Measurements from ENCODE around the gene MARCO.

Gene MARCO

DNA sequence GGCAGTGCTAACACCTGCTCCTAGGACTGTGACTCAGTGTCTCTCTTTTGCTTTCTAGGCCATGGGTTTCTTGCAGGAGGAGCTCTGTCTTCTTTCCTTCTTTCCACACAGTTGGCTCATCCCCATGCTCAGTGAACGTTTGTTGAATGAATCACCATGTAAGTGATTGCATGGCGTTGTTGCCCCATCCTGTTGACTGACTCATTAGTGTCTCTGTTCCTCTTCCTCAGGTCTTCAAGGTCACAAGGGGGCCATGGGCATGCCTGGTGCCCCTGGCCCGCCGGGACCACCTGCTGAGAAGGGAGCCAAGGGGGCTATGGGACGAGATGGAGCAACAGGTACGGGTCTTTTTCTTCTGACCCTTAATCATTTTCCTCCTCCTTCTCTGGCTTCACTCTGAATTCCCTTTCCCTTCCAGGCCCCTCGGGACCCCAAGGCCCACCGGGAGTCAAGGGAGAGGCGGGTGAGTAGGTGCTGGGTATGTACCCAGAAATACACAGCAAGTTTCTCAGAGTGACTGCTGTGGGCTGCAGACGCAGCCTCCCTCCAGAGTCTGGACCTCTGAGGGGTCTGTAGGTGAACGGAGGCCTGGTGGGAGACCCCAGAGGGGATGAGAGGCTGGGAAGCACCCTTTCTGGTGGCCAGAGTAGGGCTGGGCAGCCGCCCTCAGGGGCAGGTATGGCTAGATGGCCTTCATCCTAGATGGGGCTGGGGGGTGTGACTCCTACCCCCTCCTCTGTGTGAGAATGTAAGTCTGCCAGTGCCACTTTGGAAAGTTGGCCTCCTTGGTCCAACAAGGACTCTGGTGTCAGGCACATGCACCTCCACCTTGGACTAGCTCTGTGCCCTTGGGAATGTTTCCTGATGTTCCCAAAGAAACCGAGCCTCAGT, 32.4 kb downstream of the MARCO start:
- no peak overlapping the region for H2BK15ac ChIP-seq (ENCODE audit: low read length)
- H2BK5ac ChIP-seq (ENCODE audit: low read length), result no peak overlapping the region
- no peak overlapping the region for H3K14ac ChIP-seq (ENCODE audit: low read length)
- no peak overlapping the region for H3K4me3 ChIP-seq (ENCODE audit: low read length in 2 of 2)
- H3K18ac ChIP-seq (ENCODE audit: low read length), result peak overlapping the region; percentile 35
- peak overlapping the region; percentile 25 for H2BK12ac ChIP-seq (ENCODE audit: low read length)
- H3K36me3 ChIP-seq (replicated peaks in 1 of 2; ENCODE audit: control insufficient read depth in 2 of 2, insufficient read depth in 2 of 2, low read length in 2 of 2), result no peaks in the 10 kb centered on the region
- H3K9me3 ChIP-seq (replicated peaks in 1 of 2; ENCODE audit: control insufficient read depth in 2 of 2, insufficient read depth in 1 of 2, low read depth in 1 of 2, low read length in 2 of 2), result no peaks in the 10 kb centered on the region
- H3K9ac ChIP-seq (ENCODE audit: low read depth, low read length, poor library complexity), result no peak overlapping the region
- no peak overlapping the region for H4K91ac ChIP-seq (ENCODE audit: low read depth, low read length, poor library complexity)
- no peaks in the 10 kb centered on the region for H3K27me3 ChIP-seq (ENCODE audit: control insufficient read depth in 3 of 3, insufficient read depth in 3 of 3, low read depth in 1 of 3, low read length in 3 of 3)
- H3K4ac ChIP-seq (ENCODE audit: low read length), result no peak overlapping the region
- WGBS, 2 donors (ENCODE audit: extremely low coverage in 2 of 2, insufficient read length in 2 of 2, insufficient replicate concordance in 1 of 2), result no CpG with 5 or more reads among the region's 13 CpGs
- no peak overlapping the region for H2AK5ac ChIP-seq (ENCODE audit: low read depth, low read length)
- peaks cover 0 to 10% of the 10 kb centered on the region in 2 donors for H3K4me1 ChIP-seq (ENCODE audit: control insufficient read depth in 2 of 2, insufficient read depth in 1 of 2, low read depth in 1 of 2, low read length in 2 of 2)
- DNase-seq (ENCODE audit: low spot score), result no peak
- no peak overlapping the region for H2AFZ ChIP-seq (ENCODE audit: low read length)
- H2BK120ac ChIP-seq (ENCODE audit: low read depth, low read length), result no peak overlapping the region
- H3K27ac ChIP-seq (replicated peaks; ENCODE audit: low read length), result no peak overlapping the region
- H3K4me2 ChIP-seq (ENCODE audit: insufficient read depth, low read length, poor library complexity, severe bottlenecking), result no peak overlapping the region
- H4K8ac ChIP-seq (ENCODE audit: low read depth, low read length), result no peak overlapping the region
- no peak overlapping the region for H3K23ac ChIP-seq (ENCODE audit: low read depth, low read length, poor library complexity)
- no peaks in the 10 kb centered on the region for H3K79me1 ChIP-seq (ENCODE audit: low read depth, low read length)

GRCh38 chr2:118975133-118975532, 33.1 kb downstream of the MARCO start:
- Histone ChIP-seq H3K18ac (ENCODE audit: low read length) (no peak overlapping the region), H2BK120ac (ENCODE audit: low read depth, low read length) (no peak overlapping the region), H2BK5ac (ENCODE audit: low read length) (no peak overlapping the region), H3K14ac (ENCODE audit: low read length) (no peak overlapping the region), H2BK12ac (ENCODE audit: low read length) (no peak overlapping the region), H4K91ac (ENCODE audit: low read depth, low read length, poor library complexity) (no peak overlapping the region), H3K4me1 (ENCODE audit: control insufficient read depth in 2 of 2, insufficient read depth in 1 of 2, low read depth in 1 of 2, low read length in 2 of 2) (peaks cover 0 to 10% of the 10 kb centered on the region in 2 donors), H2AFZ (ENCODE audit: low read length) (no peak overlapping the region), H2AK5ac (ENCODE audit: low read depth, low read length) (no peak overlapping the region), H3K27me3 (ENCODE audit: control insufficient read depth in 3 of 3, insufficient read depth in 3 of 3, low read depth in 1 of 3, low read length in 3 of 3) (no peaks in the 10 kb centered on the region), H3K23ac (ENCODE audit: low read depth, low read length, poor library complexity) (no peak overlapping the region), H4K8ac (ENCODE audit: low read depth, low read length) (no peak overlapping the region), H3K9ac (ENCODE audit: low read depth, low read length, poor library complexity) (no peak overlapping the region), H3K36me3 (replicated peaks in 1 of 2; ENCODE audit: control insufficient read depth in 2 of 2, insufficient read depth in 2 of 2, low read length in 2 of 2) (no peaks in the 10 kb centered on the region), H3K27ac (replicated peaks; ENCODE audit: low read length) (no peak overlapping the region), H2BK15ac (ENCODE audit: low read length) (no peak overlapping the region), H3K4me2 (ENCODE audit: insufficient read depth, low read length, poor library complexity, severe bottlenecking) (no peak overlapping the region), H3K9me3 (replicated peaks in 1 of 2; ENCODE audit: control insufficient read depth in 2 of 2, insufficient read depth in 1 of 2, low read depth in 1 of 2, low read length in 2 of 2) (no peaks in the 10 kb centered on the region), H3K4me3 (ENCODE audit: low read length in 2 of 2) (no peak overlapping the region), H3K79me1 (ENCODE audit: low read depth, low read length) (no peaks in the 10 kb centered on the region), H3K4ac (ENCODE audit: low read length) (no peak overlapping the region)
- peak; percentile 21 for DNase-seq (ENCODE audit: low spot score)
- WGBS, 2 donors (ENCODE audit: extremely low coverage in 2 of 2, insufficient read length in 2 of 2, insufficient replicate concordance in 1 of 2), result no CpG with 5 or more reads among the region's 5 CpGs

DNA sequence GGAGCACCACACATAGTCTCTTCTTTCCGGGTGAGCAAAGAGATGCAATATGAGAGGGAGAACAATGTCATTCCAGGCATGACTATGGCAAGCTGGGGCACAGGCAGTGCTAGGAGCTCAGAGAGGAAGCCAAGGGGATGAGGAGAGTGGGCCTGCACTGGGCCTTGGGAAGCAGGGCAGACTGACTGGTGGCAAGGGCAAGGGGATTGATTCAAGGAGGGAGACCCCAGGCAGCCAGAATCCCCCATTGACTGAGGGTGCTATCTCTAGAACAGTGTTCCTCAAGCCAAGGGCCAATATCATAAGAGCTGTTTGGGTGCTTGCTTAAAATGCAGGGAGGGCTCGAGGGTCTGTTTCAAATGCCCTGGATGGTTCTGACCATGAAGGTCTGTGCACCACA, 36.1 kb downstream of the MARCO start:
- no CpG with 5 or more reads among the region's 2 CpGs for WGBS, 2 donors (ENCODE audit: extremely low coverage in 2 of 2, insufficient read length in 2 of 2, insufficient replicate concordance in 1 of 2)

DNA sequence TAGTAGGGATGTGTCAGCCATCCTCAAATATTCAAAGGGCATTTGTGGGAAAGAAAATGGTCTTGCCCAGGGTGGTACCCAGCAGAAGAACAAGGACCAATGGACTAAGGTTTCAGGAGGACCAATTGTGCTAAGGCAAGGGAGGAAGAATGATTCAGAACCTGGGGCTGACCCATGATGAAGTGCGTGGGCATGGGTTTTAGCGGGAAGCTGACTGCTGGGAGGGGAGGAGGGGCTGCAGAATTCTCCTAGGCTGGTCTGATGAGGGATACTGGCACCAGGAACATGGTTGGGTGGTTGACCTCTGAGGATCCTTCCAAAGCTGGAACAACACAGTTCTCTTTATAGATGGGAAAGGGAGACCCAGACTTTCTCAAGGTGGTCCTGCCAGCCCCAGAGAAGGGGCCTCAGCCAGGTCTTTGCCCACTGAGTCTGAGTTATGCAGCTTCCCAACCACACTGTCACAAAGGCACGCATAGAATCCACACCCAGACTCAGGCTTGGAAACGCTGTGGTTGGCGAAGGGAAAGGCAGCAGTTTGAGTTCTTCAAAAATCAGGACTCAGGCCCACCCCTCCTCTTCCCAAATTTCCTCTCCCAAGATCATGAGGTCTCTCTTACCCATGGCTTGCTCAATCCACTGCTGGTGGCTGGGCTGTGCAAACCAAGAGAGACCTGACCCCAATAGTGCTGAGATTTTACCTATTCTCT, 37.3 kb downstream of the MARCO start:
- H3K9me3 ChIP-seq (replicated peaks in 1 of 2; ENCODE audit: control insufficient read depth in 2 of 2, insufficient read depth in 1 of 2, low read depth in 1 of 2, low read length in 2 of 2), result no peaks in the 10 kb centered on the region
- no peaks in the 10 kb centered on the region for H3K36me3 ChIP-seq (replicated peaks in 1 of 2; ENCODE audit: control insufficient read depth in 2 of 2, insufficient read depth in 2 of 2, low read length in 2 of 2)
- peaks cover 2% of the 10 kb centered on the region for H3K79me1 ChIP-seq (ENCODE audit: low read depth, low read length)
- no peak overlapping the region for H4K8ac ChIP-seq (ENCODE audit: low read depth, low read length)
- H2BK12ac ChIP-seq (ENCODE audit: low read length), result no peak overlapping the region
- peaks cover 0 to 12% of the 10 kb centered on the region in 2 donors for H3K4me1 ChIP-seq (ENCODE audit: control insufficient read depth in 2 of 2, insufficient read depth in 1 of 2, low read depth in 1 of 2, low read length in 2 of 2)
- WGBS, 2 donors (ENCODE audit: extremely low coverage in 2 of 2, insufficient read length in 2 of 2, insufficient replicate concordance in 1 of 2), result no CpG with 5 or more reads among the region's 5 CpGs
- no peak overlapping the region for H2BK120ac ChIP-seq (ENCODE audit: low read depth, low read length)
- no peak overlapping the region for H3K9ac ChIP-seq (ENCODE audit: low read depth, low read length, poor library complexity)
- H3K4ac ChIP-seq (ENCODE audit: low read length), result no peak overlapping the region
- no peak overlapping the region for H4K91ac ChIP-seq (ENCODE audit: low read depth, low read length, poor library complexity)
- H2BK5ac ChIP-seq (ENCODE audit: low read length), result no peak overlapping the region
- H3K4me3 ChIP-seq (ENCODE audit: low read length in 2 of 2), result no peak overlapping the region
- H2AFZ ChIP-seq (ENCODE audit: low read length), result no peak overlapping the region
- H3K27ac ChIP-seq (replicated peaks; ENCODE audit: low read length), result no peak overlapping the region
- H3K23ac ChIP-seq (ENCODE audit: low read depth, low read length, poor library complexity), result no peak overlapping the region
- no peak overlapping the region for H2BK15ac ChIP-seq (ENCODE audit: low read length)
- H3K27me3 ChIP-seq (ENCODE audit: control insufficient read depth in 3 of 3, insufficient read depth in 3 of 3, low read depth in 1 of 3, low read length in 3 of 3), result no peaks in the 10 kb centered on the region
- no peak overlapping the region for H2AK5ac ChIP-seq (ENCODE audit: low read depth, low read length)
- no peak overlapping the region for H3K4me2 ChIP-seq (ENCODE audit: insufficient read depth, low read length, poor library complexity, severe bottlenecking)
- H3K18ac ChIP-seq (ENCODE audit: low read length), result no peak overlapping the region
- H3K14ac ChIP-seq (ENCODE audit: low read length), result no peak overlapping the region
- DNase-seq (ENCODE audit: low spot score), result no peak

More for the DNA sequence above, 36.1 kb downstream of the MARCO start:
- Histone ChIP-seq H3K27me3 (ENCODE audit: control insufficient read depth in 3 of 3, insufficient read depth in 3 of 3, low read depth in 1 of 3, low read length in 3 of 3) (no peaks in the 10 kb centered on the region), H3K79me1 (ENCODE audit: low read depth, low read length) (peaks cover under 1% of the 10 kb centered on the region), H3K4me2 (ENCODE audit: insufficient read depth, low read length, poor library complexity, severe bottlenecking) (no peak overlapping the region), H2BK12ac (ENCODE audit: low read length) (no peak overlapping the region), H3K9ac (ENCODE audit: low read depth, low read length, poor library complexity) (no peak overlapping the region), H3K36me3 (replicated peaks in 1 of 2; ENCODE audit: control insufficient read depth in 2 of 2, insufficient read depth in 2 of 2, low read length in 2 of 2) (no peaks in the 10 kb centered on the region), H2AFZ (ENCODE audit: low read length) (no peak overlapping the region), H2BK5ac (ENCODE audit: low read length) (no peak overlapping the region), H3K18ac (ENCODE audit: low read length) (no peak overlapping the region), H2BK120ac (ENCODE audit: low read depth, low read length) (no peak overlapping the region), H3K4me1 (ENCODE audit: control insufficient read depth in 2 of 2, insufficient read depth in 1 of 2, low read depth in 1 of 2, low read length in 2 of 2) (peaks cover 0 to 10% of the 10 kb centered on the region in 2 donors), H4K8ac (ENCODE audit: low read depth, low read length) (no peak overlapping the region), H2AK5ac (ENCODE audit: low read depth, low read length) (no peak overlapping the region), H3K27ac (replicated peaks; ENCODE audit: low read length) (no peak overlapping the region), H3K4me3 (ENCODE audit: low read length in 2 of 2) (no peak overlapping the region), H3K4ac (ENCODE audit: low read length) (no peak overlapping the region), H4K91ac (ENCODE audit: low read depth, low read length, poor library complexity) (no peak overlapping the region), H3K23ac (ENCODE audit: low read depth, low read length, poor library complexity) (no peak overlapping the region), H3K9me3 (replicated peaks in 1 of 2; ENCODE audit: control insufficient read depth in 2 of 2, insufficient read depth in 1 of 2, low read depth in 1 of 2, low read length in 2 of 2) (no peaks in the 10 kb centered on the region), H3K14ac (ENCODE audit: low read length) (no peak overlapping the region), H2BK15ac (ENCODE audit: low read length) (no peak overlapping the region)
- DNase-seq (ENCODE audit: low spot score), result no peak

All from neuronal stem cell (in vitro differentiated cells).